NCI-H1105 treated with DMSO at 0.1 percent for 48 hours (cell line): ENCODE data around the gene EBF4.

ENCODE experiments used
- DNase-seq: peaks from one replicate; lab custom pipeline; 2025; lab: John Stamatoyannopoulos, UW

Gene EBF4

DNA sequence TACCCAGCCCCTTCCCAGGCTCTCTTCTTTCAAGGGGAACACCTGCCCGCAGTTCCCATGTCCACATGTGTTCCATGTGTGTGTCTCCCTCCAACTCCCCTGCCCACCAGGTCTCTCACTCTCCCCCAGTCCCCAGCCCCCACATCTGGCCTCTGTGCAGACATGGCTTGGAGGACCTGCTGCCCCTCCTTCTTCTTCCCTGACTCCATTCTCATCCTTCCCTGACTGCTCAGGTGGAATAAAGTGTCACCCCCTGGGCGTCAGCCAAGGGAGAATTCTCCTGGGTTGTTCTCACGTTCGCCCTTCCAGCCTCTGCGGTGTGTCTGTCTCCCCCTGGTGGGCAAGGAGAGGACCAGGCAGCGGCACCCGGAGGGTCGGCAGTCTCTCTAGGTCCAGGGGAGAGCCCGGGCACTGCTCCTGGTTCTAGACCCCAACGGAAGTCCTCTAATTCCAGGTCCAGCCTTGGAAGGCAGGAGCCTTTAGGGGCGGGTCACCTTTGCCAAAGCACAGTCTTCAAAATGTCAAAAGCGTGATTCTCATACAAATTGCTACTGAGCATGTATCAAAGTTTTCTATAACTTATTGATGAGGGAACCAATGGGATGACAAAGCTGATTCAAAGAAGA, 50.5 kb downstream of the EBF4 start:
- peak; percentile 86 for DNase-seq

GRCh38 chr20:2745060-2745910, 52.7 kb downstream of the EBF4 start:
- no peak for DNase-seq

DNA sequence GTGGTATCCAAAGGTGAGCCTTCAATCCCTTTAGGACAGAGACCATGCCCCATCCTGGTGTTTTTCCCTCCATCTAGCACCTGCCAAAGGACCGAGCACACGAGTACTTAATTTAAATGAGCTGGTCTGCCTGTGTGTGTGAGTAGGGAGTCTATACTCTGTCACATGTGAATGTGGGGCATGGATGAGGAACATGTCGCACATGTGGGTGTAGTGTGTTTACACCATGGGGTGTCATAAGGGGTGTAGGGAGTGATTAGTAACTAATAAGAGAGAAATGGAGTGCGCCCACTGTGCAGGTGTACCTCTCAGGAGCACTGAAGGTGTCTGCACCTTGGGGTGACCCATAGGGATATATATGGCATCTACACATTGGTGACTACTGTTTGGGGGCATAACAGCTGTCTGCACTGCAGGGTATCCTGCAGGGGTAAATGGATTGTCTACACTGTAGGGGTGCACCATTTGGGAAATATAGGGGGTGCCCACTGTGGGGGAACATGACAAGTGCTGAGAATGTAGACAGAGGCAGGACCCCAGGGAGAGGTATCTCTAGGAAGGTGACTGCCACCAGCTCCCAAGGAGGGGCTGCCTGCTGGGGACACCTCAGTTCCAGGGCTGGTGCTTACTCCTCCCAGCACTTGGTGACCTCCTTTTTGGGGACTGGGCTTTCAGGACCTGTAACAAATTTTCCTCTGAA, 53.5 kb downstream of the EBF4 start:
- no peak for DNase-seq

GRCh38 chr20:2746636-2747265, 54.2 kb downstream of the EBF4 start:
- DNase-seq: no peak

DNA sequence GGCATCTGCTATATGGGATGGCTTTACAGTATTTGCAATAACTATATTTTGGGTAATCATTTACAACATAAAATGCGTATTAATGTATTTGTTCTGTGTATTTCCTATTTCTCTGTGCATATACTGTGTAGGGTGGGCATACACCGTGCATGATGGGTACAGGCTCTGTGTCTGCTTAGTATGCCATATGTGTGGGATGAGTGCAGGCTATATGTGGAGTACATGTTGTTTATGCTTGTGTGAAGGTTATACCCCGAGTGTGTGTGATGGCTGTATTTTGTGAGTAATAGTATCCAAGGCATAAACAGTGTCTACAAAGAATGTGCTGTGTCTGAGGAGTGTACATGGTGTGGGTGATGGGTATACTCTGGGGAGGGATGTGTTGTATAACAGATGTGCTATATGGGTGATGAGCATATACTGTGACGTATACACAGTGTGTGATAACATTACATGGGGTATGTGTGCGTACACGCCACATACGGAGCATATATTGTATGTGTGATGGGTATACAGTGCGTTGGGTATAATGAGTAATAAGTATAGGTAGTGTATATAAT, 55.2 kb downstream of the EBF4 start:
- DNase-seq: no peak

- DNase-seq: peak; percentile 14
These were observed 56.2 kb downstream of the EBF4 start for GRCh38 chr20:2748551-2749342.

GRCh38 chr20:2749343-2749950, 56.9 kb downstream of the EBF4 start:
- no peak for DNase-seq

GRCh38 chr20:2749951-2750490, 57.4 kb downstream of the EBF4 start:
- DNase-seq: no peak

- no peak for DNase-seq
These were observed 58.1 kb downstream of the EBF4 start for GRCh38 chr20:2750491-2751251.

GRCh38 chr20:2751347-2751877, 58.8 kb downstream of the EBF4 start:
- DNase-seq: peak; percentile 15

DNA sequence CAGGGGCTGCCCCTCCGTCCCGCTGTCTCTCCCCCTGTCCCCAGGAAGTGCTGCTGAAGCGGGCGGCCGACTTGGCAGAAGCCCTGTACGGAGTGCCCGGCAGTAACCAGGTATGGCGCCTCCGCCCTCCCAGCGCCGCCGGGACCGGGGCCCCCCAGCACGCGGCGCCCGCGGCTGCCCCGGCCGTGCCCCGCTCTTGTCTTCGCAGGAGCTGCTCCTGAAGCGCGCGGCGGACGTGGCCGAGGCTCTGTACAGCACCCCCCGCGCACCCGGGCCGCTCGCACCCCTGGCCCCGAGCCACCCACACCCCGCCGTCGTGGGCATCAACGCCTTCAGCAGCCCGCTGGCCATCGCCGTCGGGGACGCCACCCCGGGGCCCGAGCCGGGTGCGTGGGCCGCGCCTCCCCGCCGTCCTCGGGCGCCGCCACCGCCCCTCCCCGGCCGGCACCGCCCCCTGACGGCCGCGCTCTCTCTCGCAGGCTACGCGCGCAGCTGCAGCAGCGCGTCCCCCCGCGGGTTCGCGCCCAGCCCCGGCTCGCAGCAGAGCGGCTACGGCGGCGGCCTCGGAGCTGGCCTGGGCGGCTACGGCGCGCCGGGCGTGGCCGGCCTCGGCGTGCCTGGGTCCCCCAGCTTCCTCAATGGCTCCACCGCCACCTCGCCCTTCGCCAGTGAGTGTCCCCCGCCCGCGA, 59.4 kb downstream of the EBF4 start:
- peak; percentile 17 for DNase-seq

- DNase-seq: peak; percentile 61
These were observed 60.2 kb downstream of the EBF4 start for GRCh38 chr20:2752567-2753460.

- DNase-seq: no peak
These were observed 61.0 kb downstream of the EBF4 start for GRCh38 chr20:2753461-2754040.

DNA sequence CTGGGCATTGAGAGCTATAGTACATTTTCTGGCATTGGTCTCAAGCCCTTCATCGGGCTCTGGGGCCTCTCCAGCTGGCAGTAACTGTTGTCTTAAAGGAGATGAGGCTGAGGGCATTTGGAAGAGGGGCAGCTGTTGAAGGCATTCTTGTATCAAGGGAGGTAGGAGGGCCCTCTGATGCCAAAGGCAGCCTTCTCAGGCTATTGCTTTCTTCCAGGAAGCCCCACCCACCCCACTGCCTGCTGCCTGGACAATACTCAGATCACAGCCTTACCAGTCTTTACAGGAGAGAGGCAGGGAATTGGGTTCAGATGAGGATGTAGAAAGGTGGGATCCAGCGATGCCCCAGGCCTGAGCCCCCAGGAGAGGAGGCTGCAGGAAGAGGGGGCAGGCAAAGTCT, 61.8 kb downstream of the EBF4 start:
- no peak for DNase-seq

DNA sequence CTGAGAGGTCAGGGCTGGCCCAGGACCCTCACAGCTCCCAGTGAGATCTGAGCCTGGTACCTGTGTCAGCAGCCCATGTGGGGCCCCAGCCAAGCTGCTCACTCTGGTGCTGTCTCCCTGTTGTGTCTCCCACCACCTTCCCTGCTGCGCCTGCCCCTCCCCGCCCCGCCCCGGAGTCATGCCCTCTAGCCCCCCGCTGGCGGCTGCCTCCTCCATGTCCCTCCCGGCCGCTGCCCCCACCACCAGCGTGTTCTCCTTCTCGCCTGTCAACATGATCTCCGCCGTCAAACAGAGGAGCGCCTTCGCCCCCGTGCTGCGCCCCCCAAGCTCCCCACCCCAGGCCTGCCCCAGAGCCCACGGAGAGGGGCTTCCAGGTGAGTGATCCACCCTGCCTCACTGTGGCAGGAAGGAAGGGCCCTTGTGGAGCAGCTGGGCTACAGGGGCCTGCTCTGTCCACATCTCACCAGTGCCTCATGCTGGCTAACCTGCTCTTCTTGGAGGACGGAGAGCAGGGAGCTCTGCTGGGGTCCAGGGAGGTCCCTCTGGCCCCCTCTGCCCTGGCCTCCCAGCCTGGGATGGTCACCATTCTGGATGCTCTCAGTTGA, 63.0 kb downstream of the EBF4 start:
- no peak for DNase-seq

GRCh38 chr20:2756056-2756611, 63.6 kb downstream of the EBF4 start:
- DNase-seq: no peak

DNA sequence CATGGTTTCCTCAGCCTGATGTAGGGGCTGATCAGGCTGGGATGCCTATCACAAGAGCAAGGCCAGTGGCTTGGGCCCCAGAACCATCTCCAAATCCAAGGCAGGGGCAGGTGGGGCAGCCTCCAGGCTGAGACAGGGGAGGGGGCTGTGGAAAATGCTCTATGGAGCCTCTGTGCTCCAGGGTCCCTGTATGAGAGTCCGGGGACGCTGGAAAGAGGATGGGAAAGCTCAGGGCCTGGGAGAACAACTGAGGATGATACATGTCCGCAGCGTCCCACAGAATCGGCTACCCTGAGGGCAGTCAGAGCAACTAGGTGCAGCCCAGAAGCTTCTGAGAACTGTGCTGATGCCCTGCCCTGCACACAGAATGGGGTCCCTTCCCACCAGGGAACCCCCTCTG, 64.4 kb downstream of the EBF4 start:
- DNase-seq: no peak
